Measurements from ENCODE around the gene PRKAG2. TPM values are rescaled to one million over a fixed set of nuclear protein-coding genes. Genes with fewer than 3 reads are reported as not detected.

Gene PRKAG2
- total and polyA plus RNA-seq, 4 donors: 36.7 to 46.1 (median 40.0) TPM

DNA sequence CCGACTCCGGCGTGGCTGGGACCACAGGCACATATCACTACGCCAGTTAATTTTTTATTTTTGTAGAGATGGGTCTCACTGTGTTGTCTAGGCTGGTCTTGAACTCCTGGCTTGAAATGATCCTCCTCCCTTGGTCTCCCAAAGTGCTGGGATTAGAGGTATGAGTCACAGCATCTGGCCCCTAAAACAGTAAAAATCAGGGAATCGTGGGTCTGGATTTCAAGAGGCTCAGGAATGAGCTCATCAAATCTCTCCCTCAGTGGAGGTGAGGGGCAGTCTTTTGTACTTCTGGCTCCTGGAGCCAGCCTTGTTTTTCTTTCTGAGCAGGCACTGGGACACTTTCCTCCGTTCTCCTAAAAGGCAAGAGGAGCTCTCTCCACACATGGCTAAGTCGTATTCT lies 325.1 kb downstream of the PRKAG2 start:
- WGBS (ENCODE audit: insufficient coverage): 83% methylated on average over 1 of the region's 7 CpGs
- H3K9me3 ChIP-seq (ENCODE audit: control insufficient read depth, insufficient read depth, low read length): no peaks in the 10 kb centered on the region
- H3K27ac ChIP-seq (ENCODE audit: low read depth, low read length): no peak overlapping the region
- H3K4me3 ChIP-seq (ENCODE audit: low read depth, low read length): no peak overlapping the region
- H3K4me1 ChIP-seq (ENCODE audit: control insufficient read depth, insufficient read depth, low read length): peaks cover 13% of the 10 kb centered on the region
- no peaks in the 10 kb centered on the region for H3K27me3 ChIP-seq (ENCODE audit: control insufficient read depth, insufficient read depth, low read length)
- no peak for DNase-seq (ENCODE audit: low read depth in 4 of 6, low spot score in 6 of 6)
- peaks cover 4% of the 10 kb centered on the region for H3K36me3 ChIP-seq (ENCODE audit: control insufficient read depth, insufficient read depth, low read length)

- Histone ChIP-seq H3K4me3 (ENCODE audit: low read depth, low read length) (no peak overlapping the region), H3K36me3 (ENCODE audit: control insufficient read depth, insufficient read depth, low read length) (peaks cover 4% of the 10 kb centered on the region), H3K27ac (ENCODE audit: low read depth, low read length) (no peak overlapping the region), H3K9me3 (ENCODE audit: control insufficient read depth, insufficient read depth, low read length) (no peaks in the 10 kb centered on the region), H3K4me1 (ENCODE audit: control insufficient read depth, insufficient read depth, low read length) (peaks cover 13% of the 10 kb centered on the region), H3K27me3 (ENCODE audit: control insufficient read depth, insufficient read depth, low read length) (no peaks in the 10 kb centered on the region)
- no CpG with 5 or more reads among the region's 3 CpGs for WGBS (ENCODE audit: insufficient coverage)
- DNase-seq (ENCODE audit: low read depth in 4 of 6, low spot score in 6 of 6): no peak
Observed at GRCh38 chr7:151550656-151551286, 326.1 kb downstream of the PRKAG2 start.

GRCh38 chr7:151549644-151550043 lies 327.3 kb downstream of the PRKAG2 start:
- no peak overlapping the region for H3K27ac ChIP-seq (ENCODE audit: low read depth, low read length)
- DNase-seq (ENCODE audit: low read depth in 4 of 6, low spot score in 6 of 6): no peak
- WGBS (ENCODE audit: insufficient coverage): 96% methylated on average over 5 of the region's 6 CpGs
- H3K4me1 ChIP-seq (ENCODE audit: control insufficient read depth, insufficient read depth, low read length): peaks cover 13% of the 10 kb centered on the region
- no peak overlapping the region for H3K4me3 ChIP-seq (ENCODE audit: low read depth, low read length)
- no peaks in the 10 kb centered on the region for H3K9me3 ChIP-seq (ENCODE audit: control insufficient read depth, insufficient read depth, low read length)
- no peaks in the 10 kb centered on the region for H3K27me3 ChIP-seq (ENCODE audit: control insufficient read depth, insufficient read depth, low read length)
- H3K36me3 ChIP-seq (ENCODE audit: control insufficient read depth, insufficient read depth, low read length): peaks cover 4% of the 10 kb centered on the region

DNA sequence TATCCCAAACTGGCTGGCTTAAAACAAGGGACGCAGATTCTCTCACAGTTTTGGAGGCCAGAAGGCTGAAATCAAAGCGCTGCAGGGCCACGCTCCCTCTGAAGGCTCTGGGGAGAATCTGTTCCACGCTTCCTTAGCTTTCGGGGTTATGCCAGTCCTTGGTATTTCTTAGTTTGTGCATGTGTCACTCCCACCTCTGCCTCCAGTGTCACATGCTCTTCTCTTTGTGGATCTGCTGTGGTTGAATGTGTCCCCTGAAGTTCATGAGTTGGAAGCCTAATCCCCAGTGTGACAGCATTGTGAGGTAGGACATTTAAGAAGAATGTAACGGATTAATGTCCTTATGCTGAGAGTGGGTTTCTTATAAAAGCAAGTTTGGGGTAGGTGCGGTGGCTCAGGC lies 327.8 kb downstream of the PRKAG2 start:
- no peak overlapping the region for H3K4me3 ChIP-seq (ENCODE audit: low read depth, low read length)
- H3K27me3 ChIP-seq (ENCODE audit: control insufficient read depth, insufficient read depth, low read length): no peaks in the 10 kb centered on the region
- H3K27ac ChIP-seq (ENCODE audit: low read depth, low read length): no peak overlapping the region
- peaks cover 8% of the 10 kb centered on the region for H3K4me1 ChIP-seq (ENCODE audit: control insufficient read depth, insufficient read depth, low read length)
- DNase-seq (ENCODE audit: low read depth in 4 of 6, low spot score in 6 of 6): no peak
- H3K9me3 ChIP-seq (ENCODE audit: control insufficient read depth, insufficient read depth, low read length): no peaks in the 10 kb centered on the region
- H3K36me3 ChIP-seq (ENCODE audit: control insufficient read depth, insufficient read depth, low read length): peaks cover 4% of the 10 kb centered on the region
- WGBS (ENCODE audit: insufficient coverage): 98% methylated on average over 6 of the region's 7 CpGs

- Histone ChIP-seq H3K27me3 (ENCODE audit: control insufficient read depth, insufficient read depth, low read length) (no peaks in the 10 kb centered on the region), H3K4me1 (ENCODE audit: control insufficient read depth, insufficient read depth, low read length) (peaks cover 12% of the 10 kb centered on the region), H3K36me3 (ENCODE audit: control insufficient read depth, insufficient read depth, low read length) (no peaks in the 10 kb centered on the region), H3K9me3 (ENCODE audit: control insufficient read depth, insufficient read depth, low read length) (no peaks in the 10 kb centered on the region), H3K27ac (ENCODE audit: low read depth, low read length) (no peak overlapping the region), H3K4me3 (ENCODE audit: low read depth, low read length) (no peak overlapping the region)
- DNase-seq (ENCODE audit: low read depth in 4 of 6, low spot score in 6 of 6): no peak
Observed at GRCh38 chr7:151544183-151544582, 332.7 kb downstream of the PRKAG2 start.

DNA sequence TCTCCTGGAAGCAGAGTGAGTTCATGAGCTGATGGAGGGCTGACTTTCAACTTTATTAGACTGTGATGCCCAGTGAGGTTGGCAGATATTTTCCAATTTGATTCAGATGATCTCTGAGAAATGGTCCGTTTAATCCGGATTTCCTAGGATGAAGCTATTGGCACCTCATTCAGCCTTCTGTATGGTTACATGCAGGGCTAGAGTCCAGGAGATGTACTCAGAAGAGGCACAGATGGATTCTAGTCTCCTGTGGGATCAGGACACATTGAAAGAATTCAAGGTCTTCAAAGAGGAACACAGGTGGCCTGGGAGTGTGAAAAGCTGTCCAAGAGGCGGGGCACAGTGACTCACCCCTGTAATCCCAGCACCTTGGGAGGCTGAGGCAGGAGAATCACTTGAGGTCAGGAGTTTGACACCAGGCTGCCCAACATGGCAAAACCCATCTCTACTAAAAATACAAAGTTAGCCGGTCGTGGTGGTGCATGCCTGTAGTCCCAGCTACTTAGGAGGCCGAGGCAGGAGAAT lies 334.2 kb downstream of the PRKAG2 start:
- H3K27me3 ChIP-seq (ENCODE audit: control insufficient read depth, insufficient read depth, low read length): no peaks in the 10 kb centered on the region
- no peaks in the 10 kb centered on the region for H3K36me3 ChIP-seq (ENCODE audit: control insufficient read depth, insufficient read depth, low read length)
- WGBS (ENCODE audit: insufficient coverage): 96% methylated on average over 5 of the region's 6 CpGs
- peaks cover 21% of the 10 kb centered on the region for H3K4me1 ChIP-seq (ENCODE audit: control insufficient read depth, insufficient read depth, low read length)
- no peak overlapping the region for H3K4me3 ChIP-seq (ENCODE audit: low read depth, low read length)
- H3K9me3 ChIP-seq (ENCODE audit: control insufficient read depth, insufficient read depth, low read length): no peaks in the 10 kb centered on the region
- H3K27ac ChIP-seq (ENCODE audit: low read depth, low read length): no peak overlapping the region
- DNase-seq (ENCODE audit: low read depth in 4 of 6, low spot score in 6 of 6): no peak

DNA sequence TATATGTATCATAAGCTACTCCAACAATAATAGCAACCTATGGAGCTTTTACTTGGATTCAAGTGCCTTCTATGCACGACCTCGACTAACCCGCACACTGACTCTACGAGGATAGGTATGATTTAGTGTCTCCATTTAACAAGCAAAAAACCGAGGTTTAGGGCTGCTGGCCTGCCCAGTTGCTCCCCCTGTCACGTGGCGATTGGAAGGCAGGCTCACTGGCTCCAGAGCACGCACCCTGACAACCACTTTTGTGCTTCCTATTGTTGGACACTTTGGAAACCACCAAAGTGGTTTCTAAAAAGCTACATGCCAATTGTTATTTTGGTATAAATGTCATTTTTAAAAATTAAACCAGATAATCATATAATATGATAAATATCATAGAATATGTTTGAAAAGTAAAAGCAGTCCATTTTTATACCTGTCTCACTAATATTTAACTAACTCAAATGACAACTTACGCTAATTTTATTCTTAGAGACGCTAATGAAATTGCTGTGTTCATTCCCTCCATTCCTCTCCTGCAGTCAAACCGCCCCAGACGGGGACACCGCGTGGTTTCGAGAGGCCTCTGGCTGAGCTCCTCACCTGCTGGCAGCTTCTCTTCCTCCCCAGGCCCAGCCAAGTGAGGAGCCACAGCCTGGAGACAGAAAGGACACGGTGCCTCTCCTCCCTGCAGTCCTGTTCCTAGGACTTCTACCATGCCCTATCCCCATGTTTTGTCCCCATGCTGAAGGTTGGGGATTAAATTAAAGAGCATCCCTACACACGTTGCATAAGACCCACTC lies 335.0 kb downstream of the PRKAG2 start:
- no peaks in the 10 kb centered on the region for H3K36me3 ChIP-seq (ENCODE audit: control insufficient read depth, insufficient read depth, low read length)
- H3K27me3 ChIP-seq (ENCODE audit: control insufficient read depth, insufficient read depth, low read length): no peaks in the 10 kb centered on the region
- DNase-seq (ENCODE audit: low read depth in 4 of 6, low spot score in 6 of 6): no peak
- peaks cover 28% of the 10 kb centered on the region for H3K4me1 ChIP-seq (ENCODE audit: control insufficient read depth, insufficient read depth, low read length)
- WGBS (ENCODE audit: insufficient coverage): 76% methylated on average over 14 of the region's 17 CpGs
- no peak overlapping the region for H3K27ac ChIP-seq (ENCODE audit: low read depth, low read length)
- H3K9me3 ChIP-seq (ENCODE audit: control insufficient read depth, insufficient read depth, low read length): no peaks in the 10 kb centered on the region
- no peak overlapping the region for H3K4me3 ChIP-seq (ENCODE audit: low read depth, low read length)

DNA sequence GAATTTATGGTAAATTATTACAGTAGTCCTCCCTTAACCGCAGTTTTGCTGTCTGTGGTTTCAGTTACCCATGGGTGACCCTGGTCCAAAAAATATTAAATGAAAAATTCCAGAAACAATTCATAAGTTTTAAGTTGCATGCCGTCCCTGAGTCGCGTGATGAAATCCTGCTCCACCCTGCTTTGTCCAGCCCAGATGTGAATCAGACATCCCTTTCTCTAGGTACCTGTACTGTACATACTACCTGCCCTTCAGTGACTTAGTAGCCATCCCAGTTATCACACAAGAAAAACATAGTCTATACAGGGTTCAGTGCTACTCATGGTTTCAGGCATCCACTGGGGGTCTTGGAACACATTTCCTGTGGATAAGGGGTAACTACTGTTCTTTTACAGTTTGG lies 336.8 kb downstream of the PRKAG2 start:
- no peaks in the 10 kb centered on the region for H3K27me3 ChIP-seq (ENCODE audit: control insufficient read depth, insufficient read depth, low read length)
- 94% methylated on average over 4 of the region's 4 CpGs for WGBS (ENCODE audit: insufficient coverage)
- peaks cover 28% of the 10 kb centered on the region for H3K4me1 ChIP-seq (ENCODE audit: control insufficient read depth, insufficient read depth, low read length)
- DNase-seq (ENCODE audit: low read depth in 4 of 6, low spot score in 6 of 6): no peak
- no peaks in the 10 kb centered on the region for H3K9me3 ChIP-seq (ENCODE audit: control insufficient read depth, insufficient read depth, low read length)
- H3K36me3 ChIP-seq (ENCODE audit: control insufficient read depth, insufficient read depth, low read length): no peaks in the 10 kb centered on the region
- H3K27ac ChIP-seq (ENCODE audit: low read depth, low read length): peak overlapping the region; percentile 78
- no peak overlapping the region for H3K4me3 ChIP-seq (ENCODE audit: low read depth, low read length)

DNA sequence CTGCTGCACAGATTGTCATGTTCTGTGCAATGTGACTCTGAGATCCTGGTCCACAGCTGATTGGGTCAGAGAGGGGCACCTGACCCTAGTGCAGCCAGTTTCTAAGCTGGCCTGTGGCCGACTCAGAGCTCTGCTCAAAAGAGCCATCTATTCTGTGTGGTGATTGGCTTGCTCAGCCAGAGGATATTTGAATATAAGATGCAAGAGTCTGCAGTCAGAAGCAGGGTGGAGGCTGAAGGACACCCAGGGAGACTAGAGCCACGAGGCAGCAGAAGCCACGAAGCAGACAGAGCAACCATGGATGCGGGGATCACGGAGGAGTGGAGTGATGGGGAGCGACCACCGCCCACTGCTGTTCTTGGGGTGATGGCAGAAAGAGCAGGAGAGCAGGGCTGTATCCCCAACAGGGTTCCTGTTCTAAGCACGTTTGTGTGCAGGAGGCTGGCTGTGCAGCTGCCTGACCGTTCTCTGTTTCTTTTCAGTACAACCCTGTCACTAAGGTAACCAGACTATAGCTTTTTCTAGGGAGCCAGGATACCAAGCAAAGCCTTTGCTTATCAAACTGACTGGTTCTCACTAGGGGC lies 337.7 kb downstream of the PRKAG2 start:
- Histone ChIP-seq H3K4me1 (ENCODE audit: control insufficient read depth, insufficient read depth, low read length) (peaks cover 28% of the 10 kb centered on the region), H3K9me3 (ENCODE audit: control insufficient read depth, insufficient read depth, low read length) (no peaks in the 10 kb centered on the region), H3K36me3 (ENCODE audit: control insufficient read depth, insufficient read depth, low read length) (no peaks in the 10 kb centered on the region), H3K27ac (ENCODE audit: low read depth, low read length) (peak overlapping the region; percentile 78), H3K4me3 (ENCODE audit: low read depth, low read length) (no peak overlapping the region), H3K27me3 (ENCODE audit: control insufficient read depth, insufficient read depth, low read length) (no peaks in the 10 kb centered on the region)
- DNase-seq (ENCODE audit: low read depth in 4 of 6, low spot score in 6 of 6): peak in 4 of 6 donors; percentile 65 to 93 (median 77)
- 8% methylated on average over 8 of the region's 9 CpGs for WGBS (ENCODE audit: insufficient coverage)
